PC-3 (cell line): ENCODE measurements around the gene POLA2.

ENCODE experiments used
- EZH2 ChIP-seq: fragments of 300-600 bp; sonication (generic); IDR thresholded peaks from one replicate; pipeline ENCODE4 v1.6.1; 2017; ENCODE audit warnings: antibody characterized with exemption, mild to moderate bottlenecking, low read length; ENCODE audit not compliant: unreplicated experiment
- TF ChIP-seq, protein P1 (sequence below): fragments of 300-600 bp; sonication (generic); conservative IDR thresholded peaks from 2 replicates; pipeline ENCODE4 v1.5.1; 2017; ENCODE audit warnings: antibody characterized with exemption, low read depth, mild to moderate bottlenecking, low read length

DNA sequence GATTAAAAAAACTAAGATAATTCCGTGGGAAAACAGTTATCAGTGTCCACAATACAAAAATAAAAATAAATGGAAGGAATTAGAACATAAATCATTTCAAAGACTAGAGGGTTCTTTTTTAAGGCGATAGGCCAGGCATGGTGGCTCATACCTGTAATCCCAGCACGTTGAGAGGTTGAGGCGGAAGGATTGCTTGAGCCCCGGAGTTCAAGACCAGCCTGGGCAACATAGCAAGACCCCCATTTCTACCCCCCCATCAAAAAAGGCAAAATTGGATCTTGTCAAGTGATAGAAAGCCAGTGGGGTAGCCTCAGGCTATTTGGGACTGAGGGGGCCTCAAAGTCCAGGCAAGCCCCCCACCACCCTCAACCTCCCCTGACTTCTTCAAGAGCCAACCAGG, 20.6 kb upstream of the POLA2 start:
- TF ChIP-seq EZH2, result no peak
- TF ChIP-seq, protein P1, sequence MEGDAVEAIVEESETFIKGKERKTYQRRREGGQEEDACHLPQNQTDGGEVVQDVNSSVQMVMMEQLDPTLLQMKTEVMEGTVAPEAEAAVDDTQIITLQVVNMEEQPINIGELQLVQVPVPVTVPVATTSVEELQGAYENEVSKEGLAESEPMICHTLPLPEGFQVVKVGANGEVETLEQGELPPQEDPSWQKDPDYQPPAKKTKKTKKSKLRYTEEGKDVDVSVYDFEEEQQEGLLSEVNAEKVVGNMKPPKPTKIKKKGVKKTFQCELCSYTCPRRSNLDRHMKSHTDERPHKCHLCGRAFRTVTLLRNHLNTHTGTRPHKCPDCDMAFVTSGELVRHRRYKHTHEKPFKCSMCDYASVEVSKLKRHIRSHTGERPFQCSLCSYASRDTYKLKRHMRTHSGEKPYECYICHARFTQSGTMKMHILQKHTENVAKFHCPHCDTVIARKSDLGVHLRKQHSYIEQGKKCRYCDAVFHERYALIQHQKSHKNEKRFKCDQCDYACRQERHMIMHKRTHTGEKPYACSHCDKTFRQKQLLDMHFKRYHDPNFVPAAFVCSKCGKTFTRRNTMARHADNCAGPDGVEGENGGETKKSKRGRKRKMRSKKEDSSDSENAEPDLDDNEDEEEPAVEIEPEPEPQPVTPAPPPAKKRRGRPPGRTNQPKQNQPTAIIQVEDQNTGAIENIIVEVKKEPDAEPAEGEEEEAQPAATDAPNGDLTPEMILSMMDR, result no peak
